NCI-H748 (cell line): ENCODE measurements around the gene ARMH4.

Experiments used
- DNase-seq: peaks from one replicate; lab custom pipeline; 2025; ENCODE audit not compliant: unreplicated experiment; lab: John Stamatoyannopoulos, UW

Gene ARMH4, protein sequence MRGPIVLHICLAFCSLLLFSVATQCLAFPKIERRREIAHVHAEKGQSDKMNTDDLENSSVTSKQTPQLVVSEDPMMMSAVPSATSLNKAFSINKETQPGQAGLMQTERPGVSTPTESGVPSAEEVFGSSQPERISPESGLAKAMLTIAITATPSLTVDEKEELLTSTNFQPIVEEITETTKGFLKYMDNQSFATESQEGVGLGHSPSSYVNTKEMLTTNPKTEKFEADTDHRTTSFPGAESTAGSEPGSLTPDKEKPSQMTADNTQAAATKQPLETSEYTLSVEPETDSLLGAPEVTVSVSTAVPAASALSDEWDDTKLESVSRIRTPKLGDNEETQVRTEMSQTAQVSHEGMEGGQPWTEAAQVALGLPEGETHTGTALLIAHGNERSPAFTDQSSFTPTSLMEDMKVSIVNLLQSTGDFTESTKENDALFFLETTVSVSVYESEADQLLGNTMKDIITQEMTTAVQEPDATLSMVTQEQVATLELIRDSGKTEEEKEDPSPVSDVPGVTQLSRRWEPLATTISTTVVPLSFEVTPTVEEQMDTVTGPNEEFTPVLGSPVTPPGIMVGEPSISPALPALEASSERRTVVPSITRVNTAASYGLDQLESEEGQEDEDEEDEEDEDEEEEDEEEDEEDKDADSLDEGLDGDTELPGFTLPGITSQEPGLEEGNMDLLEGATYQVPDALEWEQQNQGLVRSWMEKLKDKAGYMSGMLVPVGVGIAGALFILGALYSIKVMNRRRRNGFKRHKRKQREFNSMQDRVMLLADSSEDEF

DNA sequence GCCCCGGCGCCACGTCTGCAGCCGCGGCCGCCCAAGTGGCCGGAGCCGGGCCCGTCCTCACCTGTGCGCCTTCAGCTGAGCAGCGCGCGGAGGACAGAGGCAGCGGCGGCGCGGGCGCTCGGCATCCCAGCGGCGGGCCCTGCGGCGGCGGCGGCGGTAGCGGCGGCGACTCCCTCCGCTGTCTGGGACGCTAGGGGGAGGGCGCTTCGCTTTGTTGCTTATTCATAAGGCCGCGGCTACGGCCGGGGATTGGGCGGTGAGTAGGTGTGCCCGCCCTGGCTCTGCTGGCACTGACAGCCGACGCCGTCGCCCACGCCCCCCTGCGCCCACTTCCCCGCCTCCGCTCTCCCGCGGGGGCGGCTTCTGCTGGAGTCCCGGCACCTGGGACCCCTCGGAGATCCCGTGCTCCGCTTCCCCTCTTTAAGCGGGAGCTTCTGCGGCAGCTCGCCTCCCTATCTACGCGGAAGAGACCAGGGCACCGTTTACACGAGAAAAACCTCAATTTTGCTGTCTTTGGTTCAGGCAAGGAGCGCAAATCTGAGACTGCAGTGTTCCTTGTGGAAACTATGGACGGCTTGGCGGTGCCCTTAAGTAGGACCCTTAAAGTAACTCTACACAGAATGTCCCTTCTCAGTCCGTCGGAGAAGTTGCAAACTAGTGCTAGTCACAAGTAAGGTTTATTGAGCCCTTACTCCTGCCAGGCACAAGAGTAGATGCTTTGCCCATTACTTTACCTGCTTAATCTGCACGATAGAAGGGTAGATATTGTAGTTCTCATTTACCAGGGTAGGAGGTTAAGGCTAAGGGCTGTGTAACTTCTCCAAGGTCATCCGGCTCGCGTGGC is at the start of gene ARMH4:
ARMH4 (minus strand) TSS at position 200 of the 844 bp plus-strand sequence. CDS start 12,855 bp downstream, outside the sequence.
- DNase-seq: peak; percentile 94

DNA sequence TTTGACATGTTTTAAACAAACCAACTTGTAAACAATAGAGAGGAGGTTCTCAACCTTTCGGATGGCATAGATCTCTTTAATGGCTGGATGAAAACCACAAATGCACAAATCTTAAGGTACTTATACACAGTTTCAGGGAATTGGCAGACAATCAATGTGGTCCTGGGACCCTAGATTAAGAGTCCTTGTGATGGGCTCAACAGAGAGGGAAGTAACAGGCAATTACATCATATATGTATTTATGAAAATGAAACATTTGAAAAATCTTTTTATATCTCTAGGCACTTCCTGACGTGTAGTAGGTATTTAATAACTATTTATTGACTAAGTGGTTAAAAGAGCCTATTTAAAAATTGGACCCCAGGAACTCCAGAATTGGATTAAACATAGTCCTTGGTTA is 48.8 kb upstream of the ARMH4 start:
- DNase-seq: no peak

DNA sequence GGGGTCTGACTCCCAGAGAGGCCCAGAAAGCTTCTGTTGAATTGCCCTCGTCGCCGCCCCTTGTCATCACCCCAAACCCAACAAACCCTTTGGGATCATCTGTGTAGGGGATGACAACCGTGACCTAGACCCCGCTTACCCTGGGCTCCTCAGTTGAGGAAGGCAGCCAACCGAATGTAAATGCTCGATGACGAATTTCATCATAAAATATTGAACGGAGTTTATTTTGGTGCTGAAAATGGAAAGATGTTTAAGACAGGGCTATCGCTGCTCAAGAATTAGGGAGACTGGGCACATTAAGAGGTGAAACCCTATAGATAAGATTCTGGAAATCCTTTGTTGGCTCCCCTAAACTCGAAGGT is 48.4 kb upstream of the ARMH4 start:
- no peak for DNase-seq

DNA sequence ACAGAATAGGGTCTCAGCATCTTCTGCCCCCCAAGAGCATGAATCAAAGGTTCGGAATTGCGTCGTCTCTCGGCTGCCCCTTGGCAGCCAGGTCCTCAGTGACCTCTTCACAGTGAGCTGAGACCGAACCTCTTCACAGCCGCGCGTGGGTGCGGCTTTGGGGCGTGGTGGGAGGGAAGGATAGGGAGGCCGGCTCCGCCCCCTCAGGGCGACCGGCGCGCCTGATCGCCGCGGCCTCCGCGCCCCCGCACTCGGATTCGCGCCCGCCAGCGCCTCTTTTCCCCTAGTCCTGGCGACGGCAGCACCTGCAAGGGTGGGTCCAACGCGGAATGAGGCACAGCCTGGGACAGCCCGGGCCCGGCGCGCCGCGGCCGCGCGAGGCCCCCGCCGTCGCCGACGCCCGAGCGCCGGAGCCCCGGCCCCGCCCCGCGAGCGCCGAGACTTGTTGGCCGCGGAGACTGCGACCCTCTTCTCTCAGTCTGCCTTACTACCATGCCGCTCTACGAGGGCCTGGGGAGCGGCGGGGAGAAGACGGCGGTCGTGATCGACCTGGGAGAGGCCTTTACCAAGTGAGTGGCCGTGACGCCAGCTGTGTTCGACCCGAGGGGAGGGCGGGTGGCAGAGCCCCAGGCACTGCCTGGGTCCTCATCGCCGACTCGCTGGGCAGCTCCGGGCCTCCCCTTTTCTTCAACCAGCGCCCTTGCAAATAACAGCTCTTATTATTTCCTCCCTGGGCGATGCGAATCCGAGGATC is 47.9 kb upstream of the ARMH4 start, which contains the start of gene ACTR10:
ACTR10 (plus strand) TSS at position 424 of the 754 bp plus-strand sequence; CDS start at position 493, 69 bp downstream.
- DNase-seq: peak; percentile 95

DNA sequence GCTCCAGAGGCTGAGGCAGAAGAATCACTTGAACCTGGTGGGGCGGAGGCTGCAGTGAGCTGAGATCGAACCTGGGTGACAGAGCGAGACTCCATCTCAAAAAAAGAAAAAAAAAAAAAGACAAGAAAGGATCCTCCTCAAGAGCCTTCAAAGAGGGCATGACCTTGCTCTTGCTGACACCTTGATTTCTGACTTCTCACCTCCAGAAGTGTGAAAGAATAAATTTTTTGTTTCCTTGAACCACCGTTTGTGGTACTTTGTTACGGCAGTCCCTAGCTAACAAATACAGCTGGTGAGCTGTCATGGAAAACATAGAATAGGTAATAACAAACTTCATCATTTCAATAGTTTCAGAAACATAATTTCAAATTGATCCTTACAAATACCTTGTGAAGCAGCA is 46.1 kb upstream of the ARMH4 start:
- no peak for DNase-seq

DNA sequence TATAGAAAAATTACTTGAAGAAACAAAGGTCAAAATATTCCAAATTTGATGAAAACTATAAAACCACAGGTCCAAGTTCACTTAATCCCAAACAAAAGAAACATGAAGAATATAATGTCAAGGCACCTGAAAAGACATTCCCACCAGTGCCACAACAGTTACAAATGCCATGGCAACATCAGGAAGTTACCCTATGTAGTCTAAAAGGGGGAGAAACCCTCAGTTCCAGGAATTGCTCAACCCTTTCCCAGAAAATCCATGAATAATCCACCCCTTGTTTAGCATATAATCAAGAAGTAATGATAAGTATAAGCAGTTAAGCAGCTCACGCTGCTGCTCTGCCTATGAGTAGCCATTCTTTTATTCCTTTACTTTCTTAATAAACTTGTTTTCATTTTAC is 44.2 kb upstream of the ARMH4 start:
- DNase-seq: no peak

DNA sequence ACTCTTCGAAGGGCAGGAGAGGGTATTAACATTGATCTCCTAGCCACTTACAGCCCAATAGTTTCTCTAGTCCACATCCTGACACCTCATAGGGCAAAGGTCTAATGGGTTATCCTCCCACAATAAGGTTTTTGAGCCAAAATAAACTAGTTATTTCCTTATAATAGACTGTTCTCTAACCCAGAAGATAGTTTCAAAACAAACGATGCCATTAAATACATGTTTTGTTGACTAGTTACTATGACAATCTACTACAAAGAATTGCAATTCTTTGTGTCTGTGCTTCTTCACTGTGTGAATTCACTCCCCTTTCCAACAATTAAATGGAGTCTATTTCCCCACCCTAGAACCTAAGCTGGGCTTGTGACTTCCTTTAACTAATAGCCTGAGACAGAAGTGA is 41.5 kb upstream of the ARMH4 start:
- DNase-seq: peak; percentile 63

DNA sequence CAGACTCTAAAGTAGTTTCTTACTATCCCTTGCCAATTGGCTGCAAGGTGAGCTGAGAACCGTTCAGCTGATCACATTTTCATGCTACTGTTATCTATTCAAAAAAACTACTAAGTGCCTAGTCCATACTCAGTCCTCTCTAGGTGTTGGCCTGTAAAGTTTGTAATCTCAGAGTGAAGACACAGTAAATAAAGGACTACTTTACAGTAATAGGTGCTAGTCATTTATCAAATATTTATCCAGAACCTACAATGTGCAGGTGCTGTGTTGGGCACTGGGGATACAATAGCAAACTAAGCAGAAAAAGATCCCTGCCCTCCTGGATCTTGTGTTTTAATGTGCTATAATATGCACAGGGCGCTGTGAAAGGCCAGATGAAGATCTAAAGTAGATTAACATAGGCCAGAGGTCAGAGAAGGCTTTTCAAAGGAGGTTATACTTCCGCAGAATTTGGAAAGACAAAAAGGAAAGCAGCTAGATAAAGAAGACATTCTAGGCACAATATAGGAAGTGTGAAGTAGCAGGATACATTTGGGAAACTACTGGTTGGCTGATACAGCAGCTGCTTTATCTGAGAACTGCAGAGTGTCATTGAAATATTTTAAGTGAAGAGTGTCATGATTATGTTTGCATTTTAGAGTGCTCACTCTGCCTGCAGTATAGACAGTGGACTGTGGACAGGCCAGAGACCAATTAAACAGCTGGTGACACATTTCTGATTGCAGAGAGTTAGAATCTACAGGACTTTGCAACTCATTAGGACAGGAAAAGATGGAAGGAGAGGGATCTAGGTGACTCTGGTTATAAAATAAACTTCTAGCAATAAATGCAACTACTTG is 40.0 kb upstream of the ARMH4 start:
- DNase-seq: peak; percentile 9

DNA sequence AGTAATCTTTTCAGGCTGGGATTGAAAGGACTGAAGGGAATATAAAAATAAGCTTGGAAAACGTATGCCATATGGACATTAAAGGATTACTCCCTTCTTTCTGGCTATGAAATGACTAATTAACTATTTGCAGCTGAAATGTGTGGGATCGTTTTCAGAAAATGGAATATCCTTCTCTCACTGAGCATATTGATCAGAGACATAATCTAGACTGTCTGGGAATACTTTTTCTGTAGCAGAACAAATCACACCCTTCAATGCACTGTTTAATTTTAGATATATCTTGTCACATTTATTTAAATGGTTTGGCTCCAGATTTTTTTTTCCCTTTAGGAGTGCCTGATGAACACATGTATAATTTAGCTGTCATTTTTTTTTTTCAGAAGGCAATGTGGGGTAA is 37.2 kb upstream of the ARMH4 start:
- DNase-seq: no peak

DNA sequence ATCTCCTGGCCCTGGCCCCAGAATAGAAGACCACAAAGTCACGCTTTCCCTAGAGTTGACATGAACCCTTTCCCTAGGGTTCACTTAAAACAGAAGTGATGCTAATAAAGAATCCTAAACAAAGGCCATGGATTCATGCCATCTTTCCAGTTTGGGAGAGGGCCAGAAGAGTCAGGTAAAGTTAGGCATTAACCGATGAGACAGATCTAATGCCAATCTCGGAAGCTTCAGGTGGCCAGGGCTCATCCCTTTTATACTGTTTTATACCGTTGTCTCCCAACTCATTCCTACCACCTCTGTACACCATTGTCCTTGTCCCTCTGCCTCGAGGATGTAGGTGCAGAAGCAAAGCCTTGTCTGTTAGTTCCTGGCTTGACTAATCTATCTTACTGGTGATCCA is 25.1 kb upstream of the ARMH4 start:
- DNase-seq: no peak

DNA sequence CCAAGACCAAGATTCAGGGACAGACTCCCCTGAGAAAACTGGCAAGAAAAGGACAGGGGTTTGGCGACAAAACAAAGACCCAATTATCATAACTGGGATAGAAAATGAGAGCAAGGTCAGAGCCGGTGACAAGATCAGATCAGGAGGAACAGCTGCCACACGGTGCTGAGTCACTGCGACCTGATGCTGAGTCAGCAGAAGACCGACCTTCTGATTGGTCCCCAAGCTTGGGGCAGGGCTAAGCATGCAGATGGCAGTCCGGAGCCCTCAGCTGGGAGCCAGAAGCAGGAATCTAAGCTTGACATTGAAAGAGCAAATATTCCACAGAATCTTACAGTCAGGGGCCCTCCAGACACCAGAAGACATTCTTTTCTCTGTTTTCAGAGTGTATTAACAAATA is 19.1 kb upstream of the ARMH4 start:
- DNase-seq: peak; percentile 85

DNA sequence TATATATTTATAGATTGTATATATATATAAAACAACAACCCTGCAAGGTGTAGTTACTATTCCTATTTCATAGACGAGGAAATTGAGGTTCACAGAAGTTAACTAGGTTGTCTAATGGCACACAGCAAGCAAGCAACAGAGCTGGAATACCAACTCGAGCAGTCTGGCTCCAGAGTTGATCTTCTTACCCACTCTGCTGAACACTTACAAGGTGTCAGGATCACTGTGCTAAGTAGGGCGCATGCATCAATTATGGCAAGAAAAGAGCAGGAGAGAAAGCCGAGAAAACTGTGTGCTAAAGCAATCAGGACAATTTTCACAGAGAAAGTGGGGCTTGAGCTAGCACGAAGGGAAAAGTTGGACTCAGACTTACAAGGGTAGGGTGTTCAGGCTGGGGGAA is 15.9 kb upstream of the ARMH4 start:
- no peak for DNase-seq

DNA sequence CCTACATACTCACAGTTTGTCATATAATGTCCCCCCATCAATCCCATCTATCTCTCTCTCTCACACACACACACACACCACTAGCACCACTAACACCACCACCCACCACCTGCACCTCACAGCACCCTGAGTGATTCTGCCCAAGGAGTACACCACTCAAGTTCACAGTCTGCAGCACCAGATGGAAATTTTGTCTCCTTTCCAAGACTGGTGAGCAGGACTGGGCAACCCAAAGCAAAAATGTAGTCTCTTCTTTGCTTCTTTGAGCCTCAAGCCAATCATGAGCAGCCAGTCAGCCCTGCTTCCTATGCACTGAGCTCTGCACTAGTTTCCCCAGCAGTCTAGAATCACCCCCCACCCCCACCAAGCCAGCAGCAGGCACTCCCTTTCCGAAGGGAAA is 15.0 kb upstream of the ARMH4 start:
- no peak for DNase-seq

DNA sequence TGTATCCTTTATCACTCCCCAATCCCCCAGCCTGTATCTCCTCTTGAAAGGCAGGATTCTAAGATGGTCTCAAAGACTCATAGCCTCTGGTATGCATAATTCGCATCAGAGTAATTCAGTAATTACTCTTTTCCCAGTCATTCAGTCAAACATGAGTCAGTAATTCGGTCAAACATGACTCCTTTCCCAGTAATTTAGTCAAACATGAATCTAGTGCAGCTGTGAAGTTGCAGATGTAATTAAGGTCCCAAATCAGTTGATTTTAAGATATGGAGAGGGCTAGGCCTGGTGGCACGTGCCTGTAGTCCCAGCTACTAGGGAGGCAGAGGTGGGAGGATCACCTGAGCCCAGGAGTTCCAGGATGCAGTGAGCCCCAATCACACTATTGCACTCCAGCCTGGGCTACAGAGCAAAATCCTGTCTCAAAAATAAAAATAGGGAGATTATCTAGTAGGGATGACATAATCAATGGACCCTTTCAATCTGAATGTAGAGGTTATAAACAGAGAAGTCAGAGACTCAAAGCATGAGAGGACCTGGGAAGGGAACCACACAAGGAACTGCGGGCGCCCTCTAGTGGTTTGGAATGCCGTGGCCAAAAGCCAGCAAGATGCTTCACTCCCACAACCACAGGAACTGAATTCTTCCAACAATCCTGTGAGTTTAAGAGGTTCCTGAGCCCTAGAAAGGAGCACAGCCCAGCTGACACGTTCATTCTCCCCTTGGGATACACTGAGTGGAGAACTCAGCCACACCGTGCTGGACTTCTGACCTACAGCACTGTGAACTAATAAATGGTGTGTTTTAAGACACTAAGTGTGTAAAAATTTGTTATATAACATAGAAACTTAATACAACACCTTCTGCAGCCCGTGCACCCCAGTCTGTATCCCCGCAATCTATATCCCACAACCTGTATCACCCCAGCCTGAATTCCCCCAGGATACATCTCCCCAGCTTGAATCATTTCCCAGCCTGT is 14.3 kb upstream of the ARMH4 start:
- peak; percentile 77 for DNase-seq

DNA sequence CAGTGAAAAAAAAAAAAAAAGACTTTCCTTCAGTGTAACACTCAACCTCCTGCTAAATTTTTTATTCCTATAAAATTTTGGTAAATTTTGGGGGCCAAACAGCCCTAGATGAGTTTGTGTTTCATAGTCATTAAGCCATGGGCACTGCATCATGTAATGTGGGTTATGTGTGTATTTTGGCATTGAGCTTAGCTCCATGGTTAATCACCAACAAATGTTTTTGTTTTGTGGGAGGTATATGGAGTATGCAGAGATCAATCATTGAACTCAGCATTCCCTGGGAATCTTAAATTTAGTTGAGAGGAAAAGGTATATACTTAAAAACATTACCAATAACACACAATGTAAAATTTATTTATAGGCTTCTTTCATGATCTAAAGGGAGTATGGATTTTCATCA is 8.5 kb upstream of the ARMH4 start:
- no peak for DNase-seq

DNA sequence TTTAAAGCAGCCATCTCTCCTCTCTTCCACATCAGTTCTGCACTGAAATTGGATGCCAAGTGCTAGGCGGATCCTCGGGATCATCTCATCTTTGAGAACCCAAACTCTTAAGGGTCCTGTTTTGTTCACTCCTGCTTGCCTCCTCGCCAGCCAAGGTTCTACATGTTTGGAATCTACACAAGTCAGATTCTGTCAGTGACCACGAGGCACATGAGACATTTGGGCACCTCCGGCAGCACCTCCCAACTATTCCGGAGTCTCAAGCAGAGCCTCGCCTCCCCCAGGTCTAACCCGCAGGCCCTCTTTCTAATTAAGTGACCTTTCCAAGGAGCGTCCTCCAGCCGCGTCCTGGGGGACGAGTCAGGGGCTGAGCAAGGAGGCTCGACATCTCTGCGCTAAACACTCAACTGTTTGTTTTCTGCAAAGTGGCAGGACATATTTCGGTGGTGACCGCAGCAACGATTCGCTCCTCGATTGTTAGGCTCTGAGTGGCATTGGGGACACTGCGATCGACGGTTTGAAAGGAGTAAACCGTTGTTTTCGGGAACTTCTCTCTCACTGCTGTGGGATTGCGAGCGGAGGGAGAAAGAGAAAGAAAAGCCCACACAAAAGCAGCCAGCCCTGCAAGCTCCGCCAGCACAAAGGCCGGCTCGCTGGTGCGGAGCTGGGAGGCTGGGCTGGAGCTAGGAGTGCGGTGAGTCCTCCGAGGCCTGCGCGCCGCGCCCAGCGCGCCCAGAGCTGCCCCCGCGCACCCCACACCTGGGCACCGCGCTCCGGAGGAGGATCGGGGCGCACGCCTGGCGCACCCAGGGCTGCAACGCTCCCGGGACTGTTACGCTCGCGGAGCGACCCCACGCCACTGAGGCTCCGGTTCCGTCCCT is 640 bp downstream of the ARMH4 start:
- DNase-seq: peak; percentile 66

DNA sequence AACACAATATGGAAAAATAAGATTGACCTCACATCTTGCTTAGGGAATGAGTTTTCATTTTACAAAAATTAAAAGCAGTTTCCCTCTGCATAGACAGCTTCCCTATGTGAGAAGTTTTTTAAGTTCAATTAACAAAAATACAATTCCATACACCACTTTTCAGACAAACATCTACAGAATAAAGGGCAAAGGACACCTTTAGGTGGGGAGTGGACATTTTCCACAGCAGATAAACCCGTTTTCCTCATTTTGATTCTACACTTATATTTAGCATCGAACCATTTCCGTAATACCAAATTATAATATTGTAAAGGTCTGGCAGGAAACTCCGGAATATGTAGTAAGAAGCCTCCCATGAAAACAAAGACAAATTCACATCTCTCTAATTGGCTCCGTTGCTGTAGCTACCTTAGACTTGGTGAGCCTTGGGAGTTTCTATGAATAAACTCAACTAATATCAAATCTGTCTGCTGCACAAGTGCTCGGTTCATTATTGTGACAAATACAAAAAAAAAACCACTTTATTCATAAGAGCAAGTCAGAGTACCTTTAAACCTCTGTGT is 1.7 kb downstream of the ARMH4 start:
- no peak for DNase-seq
